T47D (cell line): ENCODE results near the gene MEX3B.

ENCODE experiments used
- DNase-seq, 2 experiments: peaks; one replicate each; pipeline versions ENCODE4 v3.0.0 to v3.0.0-alpha.2; 2011 to 2012; ENCODE audit warnings: low read depth in 1 of 2, low spot score in 1 of 2
- JUND ChIP-seq: IDR thresholded peaks from 2 replicates; pipeline ENCODE4 v1.6.1; 2012; ENCODE audit warnings: low read depth
- in situ Hi-C: cut with HindIII; loops from 2 replicates; pipeline ENCODE4 v1.10.0; 2016; ENCODE audit warnings: low sequenced_read_pairs, low pct_unique_long_range_greater_than_20kb

Gene MEX3B

DNA sequence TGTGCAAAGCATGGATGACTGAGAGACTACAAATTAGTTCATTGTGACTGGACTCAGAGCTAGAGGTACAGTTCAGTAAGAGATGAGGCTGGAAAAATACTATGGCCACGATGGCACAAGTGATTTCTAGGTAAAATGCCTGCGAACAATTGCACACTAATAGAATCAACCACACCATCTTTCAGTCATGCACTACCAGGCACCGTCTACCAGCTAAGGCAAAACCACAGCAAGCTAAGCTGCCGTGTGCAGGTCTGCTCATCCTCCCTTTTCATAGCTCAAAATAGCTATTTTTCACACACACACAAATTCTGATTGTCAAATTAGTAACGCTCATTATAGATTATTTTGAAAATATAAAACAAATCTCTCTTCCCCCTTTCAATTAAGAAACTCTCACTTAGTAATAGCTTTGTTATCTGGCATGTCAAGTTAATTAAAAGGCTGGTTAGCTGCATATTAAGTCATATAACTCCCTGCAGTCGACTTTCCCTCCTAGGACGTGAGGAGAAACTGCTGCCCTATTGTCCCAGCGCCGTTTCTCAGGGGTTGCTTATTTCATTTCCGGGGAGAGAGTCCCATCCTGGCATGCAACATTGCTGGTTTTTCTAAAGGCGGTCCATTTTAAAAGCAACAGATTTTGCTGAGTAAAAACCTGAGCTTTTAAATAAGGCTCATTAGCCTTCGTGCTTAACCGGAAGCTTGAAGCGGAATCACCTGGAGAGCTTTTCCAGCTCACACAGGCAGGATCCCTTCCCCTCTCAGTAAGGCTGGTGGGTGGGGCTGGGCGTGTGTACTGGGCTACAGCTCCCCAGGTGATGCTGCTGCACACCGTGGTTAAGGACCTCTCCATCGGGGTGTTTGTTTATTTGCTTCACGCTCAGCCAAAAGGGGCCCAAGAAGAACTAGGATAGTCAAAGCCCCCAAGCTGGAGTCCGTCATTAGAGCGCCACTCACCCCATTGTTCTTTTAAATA, 16.9 kb upstream of the MEX3B start:
- DNase-seq = no peak
- in situ Hi-C loops = no loop called here
- no peak for TF ChIP-seq JUND

DNA sequence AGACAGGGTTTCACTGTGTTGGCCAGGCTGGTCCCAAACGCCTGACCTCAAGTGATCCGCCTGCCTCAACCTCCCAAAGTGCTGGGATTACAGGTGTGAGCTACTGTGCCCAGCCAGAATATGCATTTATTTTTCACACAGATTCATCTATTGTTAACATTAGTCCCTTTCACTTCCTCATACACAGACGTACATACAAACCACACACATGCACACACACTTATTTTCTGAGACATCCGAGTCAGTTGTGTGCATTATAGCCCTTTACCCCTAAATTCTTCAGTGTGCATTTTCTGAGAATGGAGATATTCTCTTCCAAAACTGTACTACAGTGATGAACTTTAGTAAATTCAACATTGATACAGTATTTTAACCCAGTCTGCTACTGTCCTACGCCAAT, 15.0 kb upstream of the MEX3B start:
- no peak for DNase-seq
- in situ Hi-C loops = no loop called here
- TF ChIP-seq JUND = no peak

DNA sequence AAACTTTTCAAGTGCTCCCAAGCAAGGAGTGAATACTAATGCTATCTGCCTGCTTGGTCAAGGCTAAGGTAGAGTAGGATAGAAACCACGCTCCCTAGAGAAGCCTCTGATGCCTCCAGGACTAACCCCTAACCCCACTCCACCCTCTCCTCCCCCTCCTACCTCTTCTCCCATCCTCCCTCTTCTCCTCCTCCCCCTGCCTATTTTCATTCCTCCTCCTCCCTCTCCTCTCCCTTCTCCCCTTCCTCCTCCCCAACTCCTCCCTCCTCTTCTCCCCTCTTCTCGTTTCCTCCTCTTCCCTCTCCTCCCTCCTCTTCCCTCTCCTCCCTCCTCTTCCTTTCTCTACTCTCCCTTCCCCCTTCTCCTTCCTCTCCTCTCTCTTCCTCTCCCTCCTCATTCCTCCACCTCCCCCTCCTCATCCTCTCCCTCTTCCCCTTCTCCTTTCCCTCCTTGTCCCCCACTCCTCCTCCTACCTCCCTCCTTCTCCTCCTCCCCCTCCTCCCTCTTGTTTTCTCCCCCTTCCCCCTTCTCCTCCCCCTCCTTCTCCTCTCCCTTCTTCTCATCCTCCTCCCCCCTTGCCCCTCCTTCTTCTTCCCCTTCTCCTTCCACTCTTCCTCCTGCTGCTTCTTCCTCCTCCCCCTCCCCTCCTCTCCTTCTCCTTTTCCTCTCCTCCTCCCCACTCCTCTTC, 12.8 kb upstream of the MEX3B start:
- TF ChIP-seq JUND = no peak
- in situ Hi-C loops = no loop called here

DNA sequence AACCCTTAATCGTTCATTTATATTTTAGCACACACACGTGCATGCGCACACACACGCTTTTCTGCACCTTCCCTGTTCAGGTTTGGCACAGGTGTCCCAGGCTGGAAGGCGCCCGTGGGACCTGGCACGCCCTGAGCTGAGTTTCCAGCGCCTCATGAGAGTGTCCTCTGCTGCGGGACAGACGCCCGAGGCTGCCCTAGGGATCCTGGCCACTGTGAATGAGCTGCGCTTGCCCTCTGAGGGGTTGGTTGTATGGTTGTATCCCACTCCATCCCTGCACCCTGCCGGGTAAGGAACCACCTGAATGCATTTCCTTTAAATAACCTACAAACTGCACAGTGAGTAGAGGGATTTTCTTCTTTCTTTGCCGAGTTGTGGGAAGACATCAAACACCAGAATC, 12.2 kb upstream of the MEX3B start:
- DNase-seq = no peak
- TF ChIP-seq JUND = no peak
- in situ Hi-C loops = no loop called here

More for the DNA sequence above, 12.8 kb upstream of the MEX3B start:
- DNase-seq = no peak

DNA sequence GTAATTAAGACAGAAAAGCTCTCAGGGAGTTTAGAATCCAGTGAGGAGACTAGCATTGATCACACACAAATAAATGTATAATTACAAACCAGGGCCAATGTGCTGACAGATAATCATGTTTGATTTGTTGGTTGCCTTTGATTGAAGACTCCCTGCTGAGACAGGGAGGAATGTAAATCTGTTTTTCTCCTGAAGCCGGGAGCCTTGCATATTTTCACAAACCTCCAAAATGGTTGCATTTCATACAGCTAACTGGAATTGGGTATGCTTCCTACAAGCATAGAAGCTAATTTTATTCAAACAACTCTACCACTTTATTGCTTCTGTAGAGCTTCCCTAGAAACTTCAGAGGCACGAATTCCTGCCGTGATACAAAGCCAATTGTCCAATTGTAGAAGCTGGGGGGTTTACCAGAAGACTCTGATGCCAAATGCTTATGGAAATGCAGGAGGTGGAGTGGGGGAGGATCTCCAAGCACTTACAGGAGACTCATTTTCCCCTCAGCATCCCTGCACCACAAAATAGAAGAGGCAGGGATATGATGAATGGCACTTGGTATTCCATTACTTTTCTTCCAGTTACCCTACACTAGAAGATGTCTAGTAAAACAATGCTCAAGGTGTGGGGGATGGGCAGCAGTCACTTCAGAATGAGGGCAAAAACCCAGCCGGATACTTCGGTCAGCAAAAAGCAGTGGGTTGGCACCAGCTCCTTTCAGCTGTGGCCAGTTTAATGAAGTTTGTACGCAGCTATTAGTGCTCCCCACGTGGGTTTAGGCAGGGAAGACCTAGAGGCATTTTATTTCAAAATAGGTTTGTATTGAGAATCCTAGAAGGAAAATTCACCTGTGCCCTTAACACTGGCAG, 11.4 kb upstream of the MEX3B start:
- TF ChIP-seq JUND = no peak
- no peak for DNase-seq
- in situ Hi-C loops = no loop called here

DNA sequence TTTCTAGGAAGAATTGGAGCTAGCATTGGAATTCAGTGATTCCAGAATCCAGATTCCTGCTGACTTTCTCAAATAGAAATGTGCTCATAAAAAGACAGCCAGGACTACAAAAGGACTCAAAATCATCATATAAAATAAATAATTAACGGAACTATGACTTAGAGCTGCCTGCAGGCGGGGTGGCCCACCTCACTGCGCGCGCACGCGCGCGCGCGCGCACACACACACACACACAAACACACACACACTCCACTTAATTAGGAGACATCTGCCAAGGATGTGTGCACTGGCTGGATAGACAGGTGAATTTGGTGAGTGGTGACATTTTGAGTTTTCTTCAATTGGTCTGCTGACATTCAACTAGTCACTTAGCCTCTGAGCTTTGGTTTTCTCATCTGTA, 6.9 kb upstream of the MEX3B start:
- TF ChIP-seq JUND = no peak
- DNase-seq = no peak
- in situ Hi-C loops = no loop called here

DNA sequence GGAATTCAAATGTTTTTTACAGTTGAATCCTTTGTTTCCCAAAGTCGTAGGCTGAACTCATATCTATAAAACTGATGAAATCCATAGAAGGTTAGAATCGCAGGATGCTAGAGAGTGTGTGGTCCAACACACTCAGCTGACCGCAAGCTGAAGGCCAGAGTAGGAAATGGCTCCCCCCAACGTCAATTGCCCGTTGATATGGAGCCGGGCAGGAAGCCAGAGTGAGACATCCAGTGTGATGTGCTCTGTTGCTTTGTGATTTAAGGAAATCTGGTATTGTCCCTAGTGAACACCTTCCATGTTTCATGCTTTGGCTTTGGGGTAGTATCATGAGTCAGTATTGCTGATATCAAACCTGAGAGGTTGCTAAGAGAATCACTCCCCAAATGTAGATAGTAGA, 5.8 kb upstream of the MEX3B start:
- in situ Hi-C loops = no loop called here

DNA sequence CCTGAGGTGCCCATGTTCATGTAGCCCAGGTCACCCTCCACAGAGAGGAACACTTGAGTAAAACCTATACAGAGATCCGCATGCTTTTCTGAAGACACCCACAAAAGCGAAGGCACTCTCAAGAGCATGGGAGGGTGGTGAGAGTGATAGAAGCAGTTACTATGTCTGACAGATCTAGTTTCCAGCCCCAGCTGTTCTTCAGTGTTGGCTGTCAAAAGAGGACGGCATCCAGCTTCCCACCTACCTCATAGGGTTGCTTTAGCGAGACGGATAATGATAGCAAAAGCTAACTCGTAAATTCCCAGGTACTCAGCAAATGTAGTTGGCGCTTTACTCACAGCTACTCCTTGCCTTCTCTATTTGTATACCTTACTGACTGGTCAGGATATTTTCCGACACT, 3.0 kb upstream of the MEX3B start:
- DNase-seq = no peak
- TF ChIP-seq JUND = no peak
- in situ Hi-C loops = no loop called here

More for the DNA sequence above, 5.8 kb upstream of the MEX3B start:
- no peak for TF ChIP-seq JUND
- DNase-seq = no peak

DNA sequence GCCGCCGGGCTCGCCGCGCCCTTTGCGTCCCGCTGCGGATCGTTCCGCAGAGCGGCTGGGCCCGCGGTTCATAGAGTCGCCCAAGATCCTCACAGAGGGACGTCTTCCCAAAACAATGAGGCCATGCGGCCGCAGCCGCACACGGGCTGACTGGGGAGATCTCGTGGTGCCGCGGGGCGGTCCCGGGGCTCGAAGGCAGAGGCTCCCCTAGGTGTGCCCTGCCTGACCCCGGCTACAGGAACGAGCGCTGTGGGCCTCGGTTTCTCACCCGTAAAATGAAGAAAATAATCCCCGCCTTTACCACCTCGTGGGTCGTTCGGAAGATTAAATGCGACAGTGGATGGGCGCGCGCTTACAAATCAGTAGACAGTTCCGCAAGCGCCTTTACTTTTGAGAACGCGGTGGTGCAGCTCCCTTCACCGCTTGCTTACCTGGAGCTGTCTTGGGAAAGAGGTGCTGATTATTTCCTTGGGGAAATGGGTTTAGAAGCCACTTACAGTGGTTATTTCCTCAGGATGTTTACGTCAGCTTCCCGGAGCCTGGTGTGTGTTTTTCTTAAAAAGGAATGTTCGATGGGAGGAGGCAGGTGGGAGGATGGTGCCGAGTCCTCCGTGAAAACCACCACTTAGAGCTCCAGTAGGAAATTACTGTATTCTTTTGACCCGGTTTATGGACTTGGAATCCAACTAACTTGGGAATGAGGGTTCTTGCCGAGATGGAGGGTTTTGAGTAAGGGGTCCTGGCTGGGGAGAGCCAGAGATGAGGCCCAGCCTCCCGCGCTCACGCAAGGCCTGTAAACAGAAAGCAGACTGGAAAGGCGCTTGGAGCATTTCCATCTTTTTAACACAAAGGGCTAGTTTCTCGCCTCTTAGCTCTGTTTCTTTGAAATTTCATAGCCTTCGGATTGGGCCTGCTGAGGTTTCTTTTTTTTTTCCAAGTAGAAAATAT, 1.9 kb upstream of the MEX3B start:
- in situ Hi-C loops = no loop called here
- TF ChIP-seq JUND = no peak
- peak; percentile 42 to 75 for DNase-seq

DNA sequence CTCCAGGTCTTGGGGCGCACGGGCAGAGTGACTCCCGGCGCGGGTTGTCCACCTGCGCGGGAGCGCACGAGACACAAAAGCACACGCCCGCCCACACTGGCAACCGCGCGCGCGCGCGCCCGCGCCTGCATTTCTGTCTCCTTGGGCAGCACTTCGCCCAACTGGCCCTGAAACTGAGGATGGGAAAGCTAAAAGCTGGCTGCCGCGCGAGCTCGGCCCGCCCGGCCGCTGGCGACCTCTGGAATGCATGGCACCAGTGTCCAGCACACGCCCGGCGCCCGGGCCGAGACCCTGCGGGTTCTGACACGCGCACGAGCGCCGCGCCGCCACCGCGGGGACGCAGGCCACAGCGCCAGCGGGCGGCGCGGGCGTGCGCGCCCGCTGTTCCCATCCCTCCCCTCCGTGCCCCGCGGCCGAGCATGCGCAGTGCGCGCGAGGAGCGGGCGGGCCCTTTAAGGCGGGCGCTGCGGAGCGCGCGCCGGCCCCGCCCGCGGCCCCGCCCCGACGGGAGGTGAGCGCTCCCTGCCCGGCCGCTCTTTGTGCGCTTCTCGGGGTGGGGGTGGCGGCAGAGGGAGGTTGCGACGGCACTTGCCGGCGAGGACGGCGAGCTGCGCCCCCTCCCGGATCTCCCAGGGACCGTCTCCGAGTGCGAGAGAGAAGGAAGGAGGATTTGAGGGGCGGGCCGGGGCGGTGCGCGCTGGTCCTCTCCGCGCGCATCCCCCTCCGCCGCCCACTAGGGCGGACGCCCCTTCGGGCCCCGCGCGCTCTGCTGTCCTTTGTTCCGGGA, 1.0 kb upstream of the MEX3B start:
- no peak for TF ChIP-seq JUND
- DNase-seq = peak; percentile 94 to 95
- in situ Hi-C loops = no loop called here
